Measurements from ENCODE around the gene FEM1B.

FEM1B gene

GRCh38 chr15:68259883-68260282, 17.7 kb upstream of the FEM1B start:
- DNase-seq: no peak

GRCh38 chr15:68261241-68261640, 16.3 kb upstream of the FEM1B start:
- no peak for DNase-seq

- DNase-seq: no peak
Observed at GRCh38 chr15:68261980-68262379, 15.6 kb upstream of the FEM1B start.

GRCh38 chr15:68262514-68263356, 14.8 kb upstream of the FEM1B start:
- no peak for DNase-seq

GRCh38 chr15:68264282-68264681, 13.3 kb upstream of the FEM1B start:
- DNase-seq: no peak

- DNase-seq: peak in 1 of 4 experiments; percentile 48
Observed at GRCh38 chr15:68265081-68265480, 12.5 kb upstream of the FEM1B start.

GRCh38 chr15:68265674-68266073, 11.9 kb upstream of the FEM1B start:
- no peak for DNase-seq

GRCh38 chr15:68268405-68268804, 9.1 kb upstream of the FEM1B start:
- no peak for DNase-seq

- DNase-seq: peak in 3 of 4 experiments; percentile 49 to 56 (median 55)
Observed at GRCh38 chr15:68271854-68272471, 5.6 kb upstream of the FEM1B start.

GRCh38 chr15:68272721-68273271, 4.7 kb upstream of the FEM1B start:
- DNase-seq: peak; percentile 76 to 93 (median 82)

GRCh38 chr15:68274201-68274848, 3.2 kb upstream of the FEM1B start:
- peak; percentile 45 to 73 (median 68) for DNase-seq

GRCh38 chr15:68275165-68275746, 2.3 kb upstream of the FEM1B start:
- peak; percentile 56 to 77 (median 73) for DNase-seq

GRCh38 chr15:68276668-68277067, 877 bp upstream of the FEM1B start:
- DNase-seq: no peak

- DNase-seq: peak; percentile 46 to 75 (median 67)
Observed at GRCh38 chr15:68277131-68277602, 378 bp upstream of the FEM1B start.

- DNase-seq: peak; percentile 59 to 78 (median 68)
Observed at GRCh38 chr15:68278345-68278594, 725 bp downstream of the FEM1B start.

- peak; percentile 59 to 65 (median 60) for DNase-seq
Observed at GRCh38 chr15:68278595-68279405, 1.3 kb downstream of the FEM1B start.

- peak in 1 of 4 experiments; percentile 39 for DNase-seq
Observed at GRCh38 chr15:68279779-68280753, 2.5 kb downstream of the FEM1B start.

GRCh38 chr15:68281008-68281407, 3.5 kb downstream of the FEM1B start:
- peak in 1 of 4 experiments; percentile 50 for DNase-seq

GRCh38 chr15:68283401-68283800, 5.9 kb downstream of the FEM1B start:
- no peak for DNase-seq

- DNase-seq: peak in 1 of 4 experiments; percentile 40
Observed at GRCh38 chr15:68284616-68285258, 7.2 kb downstream of the FEM1B start.
